ENCODE measurements around the gene TCF12. TPM values are rescaled to one million over a fixed set of nuclear protein-coding genes. Genes with fewer than 3 reads are reported as not detected.

The TCF12 gene
- total and polyA plus RNA-seq, 2 donors (not counting 3 experiments of a cell fraction or from before 2014, with no cell fraction given), result 72.1 to 133 TPM

DNA sequence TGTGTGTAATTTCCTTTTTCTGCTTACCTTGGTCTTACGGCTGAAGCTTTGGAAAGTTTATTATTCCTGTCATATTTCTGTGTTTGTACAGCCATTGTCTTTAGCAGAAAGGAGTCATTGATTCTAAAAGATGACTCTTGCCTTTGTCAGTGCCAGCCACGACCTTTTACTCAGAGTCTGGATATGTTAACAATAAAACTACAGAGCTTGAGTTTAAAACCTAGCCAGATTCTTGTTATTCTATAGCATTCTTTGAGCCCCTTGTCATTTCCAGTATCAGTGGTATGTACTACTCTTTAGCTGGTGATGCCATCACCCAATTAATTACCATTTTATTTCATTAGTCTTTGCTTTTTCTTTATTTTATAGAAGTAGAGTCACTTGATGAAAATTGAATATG, 142.4 kb downstream of the TCF12 start:
- POLR2A ChIA-PET, result no interaction called here
- intact Hi-C loops (cut with micrococcal nuclease), result loop anchor here (2.0 kb wide), 2 partner anchors 22 to 74 kb away; no protein-coding TSS in a partner anchor

More for the DNA sequence above, 142.4 kb downstream of the TCF12 start:
- BruUV-seq (replicated peaks), result no TSS peak
- dilution Hi-C loops (cut with MboI; ENCODE audit: extremely low pct_ligation_motif_present, low sequenced_read_pairs), result no loop called here
- Histone ChIP-seq H3K79me2 (ENCODE audit: control insufficient read depth, insufficient read depth, low read length) (peaks cover 61% of the 10 kb centered on the region), H4K20me1 (replicated peaks; ENCODE audit: control insufficient read depth, extremely low read depth, insufficient read depth, low read length) (no peaks in the 10 kb centered on the region), H3K4me3 (replicated peaks in 1 of 3; ENCODE audit: insufficient read depth in 1 of 3, low read depth in 1 of 3, low read length in 3 of 3) (peak overlapping the region in 1 of 3 experiments; percentile 13), H3K4me2 (ENCODE audit: insufficient read depth, low read length) (peak overlapping the region; percentile 73), H3K27me3 (ENCODE audit: control insufficient read depth in 2 of 2, insufficient read depth in 2 of 2, low read length in 2 of 2) (no peaks in the 10 kb centered on the region), H3K27ac (ENCODE audit: insufficient read depth, low read depth, low read length) (peak overlapping the region; percentile 99), H3K9me3 (replicated peaks; ENCODE audit: control insufficient read depth, insufficient read depth, low read length) (no peaks in the 10 kb centered on the region), H2AFZ (ENCODE audit: low read depth, low read length) (no peak overlapping the region), H3K4me1 (ENCODE audit: control insufficient read depth, extremely low read depth, insufficient read depth, low read length) (peaks cover 57% of the 10 kb centered on the region), H3K9me1 (replicated peaks; ENCODE audit: control insufficient read depth, extremely low read depth, insufficient read depth, low read length) (no peaks in the 10 kb centered on the region), H3K9ac (replicated peaks; ENCODE audit: extremely low read depth, insufficient read depth, low read length) (peak overlapping the region; percentile 73), H3K36me3 (ENCODE audit: control insufficient read depth in 2 of 2, extremely low read depth in 1 of 2, insufficient read depth in 2 of 2, low read length in 2 of 2) (peaks cover 0 to 5% of the 10 kb centered on the region in 2 experiments)
- CTCF ChIA-PET, result interaction anchor here (1.0 to 1.5 kb wide), 6 partner anchors 22 to 570 kb away, joined by 3 to 6 read pairs (median 4); no protein-coding TSS in a partner anchor
- TF ChIP-seq JUN (IDR thresholded peaks at IDR 0.05; ENCODE audit: borderline replicate concordance, insufficient read depth, insufficient read length, low read depth), result peak; percentile 86
- TF ChIP-seq POLR2AphosphoS5 (IDR thresholded peaks at IDR 0.05; ENCODE audit: insufficient read depth, low read depth, low read length), result peak; percentile 74
- TF ChIP-seq GATA2 (IDR thresholded peaks at IDR 0.05; ENCODE audit: insufficient read depth, insufficient read length, low read depth, low read length), result peak; percentile 62
- TF ChIP-seq FOS (IDR thresholded peaks at IDR 0.05; ENCODE audit: borderline replicate concordance, insufficient read depth, low read length), result peak; percentile 96
- no peak for TF ChIP-seq MYC (IDR thresholded peaks at IDR 0.05; ENCODE audit: low read depth, low read length)
- no peak for TF ChIP-seq EZH2 (IDR thresholded peaks at IDR 0.05; ENCODE audit: borderline replicate concordance, low read depth, low read length, severe bottlenecking)
- TF ChIP-seq POLR2A (IDR thresholded peaks at IDR 0.05; ENCODE audit: low read depth, low read length), result no peak
- TF ChIP-seq, protein P1, sequence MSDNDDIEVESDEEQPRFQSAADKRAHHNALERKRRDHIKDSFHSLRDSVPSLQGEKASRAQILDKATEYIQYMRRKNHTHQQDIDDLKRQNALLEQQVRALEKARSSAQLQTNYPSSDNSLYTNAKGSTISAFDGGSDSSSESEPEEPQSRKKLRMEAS (IDR thresholded peaks at IDR 0.05; ENCODE audit: insufficient read depth, insufficient read length), result no peak
- TF ChIP-seq, protein P2, sequence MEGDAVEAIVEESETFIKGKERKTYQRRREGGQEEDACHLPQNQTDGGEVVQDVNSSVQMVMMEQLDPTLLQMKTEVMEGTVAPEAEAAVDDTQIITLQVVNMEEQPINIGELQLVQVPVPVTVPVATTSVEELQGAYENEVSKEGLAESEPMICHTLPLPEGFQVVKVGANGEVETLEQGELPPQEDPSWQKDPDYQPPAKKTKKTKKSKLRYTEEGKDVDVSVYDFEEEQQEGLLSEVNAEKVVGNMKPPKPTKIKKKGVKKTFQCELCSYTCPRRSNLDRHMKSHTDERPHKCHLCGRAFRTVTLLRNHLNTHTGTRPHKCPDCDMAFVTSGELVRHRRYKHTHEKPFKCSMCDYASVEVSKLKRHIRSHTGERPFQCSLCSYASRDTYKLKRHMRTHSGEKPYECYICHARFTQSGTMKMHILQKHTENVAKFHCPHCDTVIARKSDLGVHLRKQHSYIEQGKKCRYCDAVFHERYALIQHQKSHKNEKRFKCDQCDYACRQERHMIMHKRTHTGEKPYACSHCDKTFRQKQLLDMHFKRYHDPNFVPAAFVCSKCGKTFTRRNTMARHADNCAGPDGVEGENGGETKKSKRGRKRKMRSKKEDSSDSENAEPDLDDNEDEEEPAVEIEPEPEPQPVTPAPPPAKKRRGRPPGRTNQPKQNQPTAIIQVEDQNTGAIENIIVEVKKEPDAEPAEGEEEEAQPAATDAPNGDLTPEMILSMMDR (IDR thresholded peaks at IDR 0.05; ENCODE audit: extremely low read depth in 1 of 2, insufficient read depth in 1 of 2, low read depth in 1 of 2, low read length in 2 of 2), result no peak
- peak; percentile 89 for DNase-seq (ENCODE audit: low read depth, low spot score)
- peak; percentile 75 for FAIRE-seq
